ENCODE data around the gene CASQ2.

The CASQ2 gene

GRCh38 chr1:115694805-115695204, 73.7 kb downstream of the CASQ2 start:
- DNase-seq (ENCODE audit: low read depth): no peak

- no peak for DNase-seq (ENCODE audit: low read depth)
These were observed 76.3 kb downstream of the CASQ2 start for GRCh38 chr1:115692224-115692623.

GRCh38 chr1:115690972-115691371, 77.5 kb downstream of the CASQ2 start:
- no peak for DNase-seq (ENCODE audit: low read depth)

GRCh38 chr1:115687744-115688143, 80.8 kb downstream of the CASQ2 start:
- DNase-seq (ENCODE audit: low read depth): no peak

- no peak for DNase-seq (ENCODE audit: low read depth)
These were observed 83.3 kb downstream of the CASQ2 start for GRCh38 chr1:115685029-115685705.

- no peak for DNase-seq (ENCODE audit: low read depth)
These were observed 85.7 kb downstream of the CASQ2 start for GRCh38 chr1:115682792-115683191.

- DNase-seq (ENCODE audit: low read depth): no peak
These were observed 87.8 kb downstream of the CASQ2 start for GRCh38 chr1:115680730-115681111.

- DNase-seq (ENCODE audit: low read depth): no peak
These were observed 89.3 kb downstream of the CASQ2 start for GRCh38 chr1:115679141-115679611.

- DNase-seq (ENCODE audit: low read depth): no peak
These were observed 90.4 kb downstream of the CASQ2 start for GRCh38 chr1:115678141-115678540.

GRCh38 chr1:115677565-115677964, 90.9 kb downstream of the CASQ2 start:
- no peak for DNase-seq (ENCODE audit: low read depth)

- DNase-seq (ENCODE audit: low read depth): no peak
These were observed 91.3 kb downstream of the CASQ2 start for GRCh38 chr1:115677182-115677555.

- DNase-seq (ENCODE audit: low read depth): no peak
These were observed 91.9 kb downstream of the CASQ2 start for GRCh38 chr1:115676498-115677181.

- no peak for DNase-seq (ENCODE audit: low read depth)
These were observed 96.1 kb downstream of the CASQ2 start for GRCh38 chr1:115672224-115673009.

GRCh38 chr1:115671176-115671934, 97.2 kb downstream of the CASQ2 start:
- no peak for DNase-seq (ENCODE audit: low read depth)

- DNase-seq (ENCODE audit: low read depth): no peak
These were observed 97.9 kb downstream of the CASQ2 start for GRCh38 chr1:115670476-115671175.

GRCh38 chr1:115669886-115670285, 98.6 kb downstream of the CASQ2 start:
- no peak for DNase-seq (ENCODE audit: low read depth)

- DNase-seq (ENCODE audit: low read depth): no peak
These were observed 99.4 kb downstream of the CASQ2 start for GRCh38 chr1:115669002-115669673.

GRCh38 chr1:115668579-115668978, 99.9 kb downstream of the CASQ2 start:
- no peak for DNase-seq (ENCODE audit: low read depth)

GRCh38 chr1:115666702-115667101, 101.8 kb downstream of the CASQ2 start:
- DNase-seq (ENCODE audit: low read depth): no peak

- DNase-seq (ENCODE audit: low read depth): no peak
These were observed 102.3 kb downstream of the CASQ2 start for GRCh38 chr1:115666206-115666605.
